Adrenal gland (tissue), 12 donors: Measurements from ENCODE around the gene FBXL5. TPM values are rescaled to one million over a fixed set of nuclear protein-coding genes. Genes with fewer than 3 reads are reported as not detected.

Source experiments
- DNase-seq, 7 donors: peaks; one replicate each; pipeline ENCODE4 v3.0.0-alpha.2; 2019 to 2020
- H3K27ac ChIP-seq, 5 donors: fragments of 200-600 bp; sonication (generic) in 4 of 5; 1 replicate in 3 of 5; 2 replicates in 2 of 5; pipeline versions ENCODE4 v1.5.1 to v1.8.0; 2016 to 2020; ENCODE audit warnings: mild to moderate bottlenecking in 1 of 5
- H3K27me3 ChIP-seq: fragments of 200-600 bp; 2 replicates; pipeline ENCODE4 v1.8.0; 2021
- H3K36me3 ChIP-seq, 2 donors: fragments of 200-600 bp; replicated peaks in 1 of 2; 1 replicate in 1 of 2; 2 replicates in 1 of 2; pipeline versions ENCODE4 v1.5.1 to v1.8.0; 2018 to 2022
- H3K4me1 ChIP-seq, 2 donors: fragments of 200-600 bp; replicated peaks in 1 of 2; 1 replicate in 1 of 2; 2 replicates in 1 of 2; pipeline versions ENCODE4 v1.5.1 to v1.8.0; 2018 to 2021
- H3K4me3 ChIP-seq, 4 donors: fragments of 200-600 bp; sonication (generic) in 3 of 4; one replicate each; pipeline ENCODE4 v1.5.1; 2016 to 2018
- H3K9me3 ChIP-seq, 3 donors: fragments of 200-600 bp; sonication (generic) in 1 of 3; replicated peaks in 1 of 3; 1 replicate in 2 of 3; 2 replicates in 1 of 3; pipeline versions ENCODE4 v1.5.1 to v1.8.0; 2016 to 2021
- CTCF ChIP-seq, 6 experiments: fragments of 450-650 bp in 4 of 6; fragments of 200-600 bp in 2 of 6; sonication (generic) in 1 of 6; IDR thresholded peaks; 1 replicate in 5 of 6; 2 replicates in 1 of 6; pipeline versions ENCODE4 v1.5.1 to v1.8.0; 2016 to 2021; ENCODE audit warnings: antibody characterized with exemption in 6 of 6, mild to moderate bottlenecking in 2 of 6, moderate library complexity in 1 of 6
- POLR2A ChIP-seq, 2 donors: fragments of 450-650 bp; IDR thresholded peaks; one replicate each; pipeline ENCODE4 v1.6.1; 2017; ENCODE audit warnings: antibody characterized with exemption in 2 of 2, mild to moderate bottlenecking in 2 of 2, moderate library complexity in 1 of 2
- WGBS, 4 donors: extraction: QIAGEN DNeasy Blood & Tissue Kit in 2 of 4; methylation state at CpG; one replicate each; pipeline versions ENCODE4 v1.1.5 to v1.1.7; 2013 to 2017; 5-methylcytosine and 5-hydroxymethylcytosine counted together
- intact Hi-C, 2 donors: fragments of 100-400 bp; cut with DNase I; formaldehyde crosslinking; loops; one replicate each; pipeline versions ENCODE4 v1.14.1 to v1.15.0; 2022 to 2023
- polyA plus RNA-seq, 3 donors: library from polyadenylated mRNA; stranded (reverse); fragments of 200-250 nt in 2 of 3; fragments of 350-450 nt in 1 of 3; fragmentation: Illumina TruSeq in 1 of 3; extraction: RNeasy Lipid Tissue Mini Kit (QIAGEN cat#74804) in 1 of 3; gene quantifications; one replicate each; pipeline ENCODE4 v1.2.3, GENCODE V29; 2013 to 2014
- total RNA-seq, 9 donors: library from RNA; depleted of rRNA in 4 of 9; stranded (reverse); fragments of >200 nt in 4 of 9; fragments of 120-200 nt in 1 of 9; fragmentation: NEBNext Ultra II Directional in 1 of 9; extraction: Animal tissue kit (Norgen Biotek cat#: 25700) in 1 of 9; gene quantifications; one replicate each; pipeline versions ENCODE4 v1.1.0 to v1.2.4, GENCODE V29; 2013 to 2023
- donor health status: healthy with polysubstance abuse.
- donor health status: Bipolar disorder and iron deficiency.
- donor health status: DM: yes; HTN: yes; CAD: no.
- donor health status: DM: no; HTN: no; CAD: no.
- donor health status: DM: no; HTN: no; CAD: no.
- donor health status: DM: yes; HTN: yes; CAD: no.

Gene FBXL5
- total and polyA plus RNA-seq, 12 donors, result 42.8 to 159 (median 113) TPM

- Histone ChIP-seq H3K36me3 (no peaks in the 10 kb centered on the region), H3K27me3 (no peaks in the 10 kb centered on the region), H3K27ac (no peak overlapping the region), H3K4me1 (peaks cover 0 to 9% of the 10 kb centered on the region in 2 donors), H3K4me3 (no peak overlapping the region), H3K9me3 (no peaks in the 10 kb centered on the region)
- DNase-seq, result no peak
- WGBS, 4 donors, result 87 to 93% (median 92%) methylated on average over 6 of the region's 6 CpGs
- no peak for TF ChIP-seq CTCF (IDR thresholded peaks at IDR 0.05)
- no peak for TF ChIP-seq POLR2A (IDR thresholded peaks at IDR 0.05)
- intact Hi-C loops, result no loop called here
Measured at GRCh38 chr4:15676899-15677298, 21.7 kb upstream of the FBXL5 start.

GRCh38 chr4:15676039-15676438 is 20.9 kb upstream of the FBXL5 start:
- no peak for DNase-seq
- intact Hi-C loops, result no loop called here
- WGBS, 4 donors, result 91 to 96% (median 93%) methylated on average over 1 of the region's 1 CpG
- TF ChIP-seq POLR2A (IDR thresholded peaks at IDR 0.05) (no peak), CTCF (IDR thresholded peaks at IDR 0.05) (no peak)
- Histone ChIP-seq H3K36me3 (no peaks in the 10 kb centered on the region), H3K27me3 (no peaks in the 10 kb centered on the region), H3K9me3 (no peaks in the 10 kb centered on the region), H3K4me3 (no peak overlapping the region), H3K4me1 (peaks cover 0 to 6% of the 10 kb centered on the region in 2 donors), H3K27ac (no peak overlapping the region)

- Histone ChIP-seq H3K9me3 (no peaks in the 10 kb centered on the region), H3K27me3 (no peaks in the 10 kb centered on the region), H3K36me3 (no peaks in the 10 kb centered on the region), H3K4me1 (peaks cover 0 to 4% of the 10 kb centered on the region in 2 donors), H3K27ac (no peak overlapping the region), H3K4me3 (no peak overlapping the region)
- 77 to 92% (median 86%) methylated on average over 3 of the region's 3 CpGs for WGBS, 4 donors
- DNase-seq, result no peak
- no peak for TF ChIP-seq CTCF (IDR thresholded peaks at IDR 0.05)
- no peak for TF ChIP-seq POLR2A (IDR thresholded peaks at IDR 0.05)
- intact Hi-C loops, result no loop called here
Measured at GRCh38 chr4:15675356-15675755, 20.2 kb upstream of the FBXL5 start.

GRCh38 chr4:15674926-15675325 is 19.8 kb upstream of the FBXL5 start:
- H3K27ac ChIP-seq, result no peak overlapping the region
- no peaks in the 10 kb centered on the region for H3K27me3 ChIP-seq
- H3K36me3 ChIP-seq, result no peaks in the 10 kb centered on the region
- DNase-seq, result no peak
- intact Hi-C loops, result no loop called here
- H3K4me3 ChIP-seq, result no peak overlapping the region
- no peak for TF ChIP-seq POLR2A (IDR thresholded peaks at IDR 0.05)
- TF ChIP-seq CTCF (IDR thresholded peaks at IDR 0.05), result no peak
- H3K4me1 ChIP-seq, result peaks cover 0 to 4% of the 10 kb centered on the region in 2 donors
- H3K9me3 ChIP-seq, result no peaks in the 10 kb centered on the region
- 92 to 98% (median 96%) methylated on average over 4 of the region's 4 CpGs for WGBS, 4 donors
